Measurements from ENCODE around the gene ARHGAP24. TPM values are rescaled to one million over a fixed set of nuclear protein-coding genes. Genes with fewer than 3 reads are reported as not detected.

ARHGAP24 gene
- total RNA-seq, result not detected

DNA sequence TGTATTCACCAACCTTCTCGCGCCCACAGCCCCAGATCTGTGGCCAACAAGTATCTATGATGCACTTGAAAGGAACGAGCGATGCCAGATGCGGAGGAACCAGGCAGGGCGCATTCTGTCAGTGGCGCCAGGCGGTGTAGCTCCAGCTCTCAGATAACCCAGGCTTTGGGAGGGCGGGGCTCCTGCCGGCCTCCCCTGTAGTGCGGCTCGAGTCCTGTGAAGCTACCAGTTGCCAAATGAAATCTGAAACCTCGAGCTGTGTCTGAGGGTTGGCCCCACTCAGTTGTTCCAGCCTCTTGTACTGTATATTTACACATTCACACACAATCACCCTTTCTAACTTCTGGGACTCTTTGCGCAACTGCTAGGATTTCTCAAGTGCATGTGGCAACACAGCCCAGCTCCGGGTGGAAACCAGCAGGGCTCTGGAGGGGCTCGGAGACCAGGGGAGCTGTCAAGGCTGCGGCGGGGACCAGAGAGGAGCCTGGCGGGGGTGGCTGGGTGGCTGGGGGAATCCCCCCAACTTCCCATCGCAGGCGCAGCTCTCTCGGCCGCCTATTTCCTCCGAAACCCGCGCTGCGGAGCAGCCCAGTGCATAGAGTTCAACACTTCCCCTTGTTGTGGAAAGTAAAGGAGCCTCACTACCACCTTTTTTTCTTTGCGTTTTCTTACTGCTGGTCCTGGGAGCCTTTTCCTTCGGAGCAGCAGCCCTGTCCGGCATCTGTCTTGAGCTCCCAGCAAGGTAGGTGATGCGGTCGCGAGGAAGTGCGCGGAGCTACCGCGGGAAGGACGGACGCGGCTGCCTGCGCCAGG is at the start of gene ARHGAP24:
TSS of gene ARHGAP24 (plus strand) at position 333 of the 813 bp plus-strand sequence.
- intact Hi-C loops (cut with DNase I, micrococcal nuclease), result no loop called here
- Mint-ChIP-seq H3K27me3 (peaks cover 26% of the 10 kb centered on the region), H3K4me1 (peaks cover 3% of the 10 kb centered on the region), H3K36me3 (ENCODE audit: low read depth) (no peaks in the 10 kb centered on the region), H3K27ac (no peak within 1 kb of the TSS), H3K9me3 (ENCODE audit: low read depth) (no peaks in the 10 kb centered on the region), H3K4me3 (peak within 1 kb of the TSS; percentile 8)
- POLR2A ChIA-PET, result interaction anchor here (1.0 kb wide), 1 partner anchor 22 kb away, joined by 3 read pairs; no protein-coding TSS in a partner anchor
- ATAC-seq, result peak; percentile 81
- CTCF ChIA-PET, result interaction anchor here (0.8 kb wide), 1 partner anchor 321 kb away, joined by 3 read pairs; no protein-coding TSS in a partner anchor
- DNase-seq, result peak; percentile 55

DNA sequence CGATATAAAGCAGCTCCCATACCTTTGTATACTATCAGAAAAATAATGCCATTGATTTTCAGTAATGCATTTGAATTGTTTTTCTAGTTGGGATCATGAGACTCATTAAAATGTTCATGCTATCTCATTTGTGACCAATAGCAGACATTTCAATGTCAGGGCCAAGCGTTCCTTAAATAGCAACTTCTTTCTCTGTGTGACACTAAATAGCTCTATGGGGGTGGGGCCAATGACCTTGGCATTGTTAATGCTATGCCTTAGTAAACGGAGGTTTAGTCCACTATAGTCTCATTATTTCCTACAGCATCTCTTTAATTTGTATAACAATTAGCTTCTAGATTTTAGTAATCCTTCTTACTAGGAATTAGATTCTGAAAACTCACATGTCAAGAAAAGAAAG is 48.6 kb upstream of the ARHGAP24 start:
- intact Hi-C loops (cut with DNase I, micrococcal nuclease), result no loop called here
- CTCF ChIA-PET, result no interaction called here
- Mint-ChIP-seq H3K27ac (no peak overlapping the region), H3K9me3 (ENCODE audit: low read depth) (no peaks in the 10 kb centered on the region), H3K4me3 (no peak overlapping the region), H3K36me3 (ENCODE audit: low read depth) (no peaks in the 10 kb centered on the region), H3K27me3 (peaks cover 3% of the 10 kb centered on the region), H3K4me1 (no peaks in the 10 kb centered on the region)
- DNase-seq, result no peak
- ATAC-seq, result no peak
- POLR2A ChIA-PET, result no interaction called here

GRCh38 chr4:85427123-85427522 is 47.8 kb upstream of the ARHGAP24 start:
- no peak overlapping the region for H3K27ac Mint-ChIP-seq
- CTCF ChIA-PET, result no interaction called here

DNA sequence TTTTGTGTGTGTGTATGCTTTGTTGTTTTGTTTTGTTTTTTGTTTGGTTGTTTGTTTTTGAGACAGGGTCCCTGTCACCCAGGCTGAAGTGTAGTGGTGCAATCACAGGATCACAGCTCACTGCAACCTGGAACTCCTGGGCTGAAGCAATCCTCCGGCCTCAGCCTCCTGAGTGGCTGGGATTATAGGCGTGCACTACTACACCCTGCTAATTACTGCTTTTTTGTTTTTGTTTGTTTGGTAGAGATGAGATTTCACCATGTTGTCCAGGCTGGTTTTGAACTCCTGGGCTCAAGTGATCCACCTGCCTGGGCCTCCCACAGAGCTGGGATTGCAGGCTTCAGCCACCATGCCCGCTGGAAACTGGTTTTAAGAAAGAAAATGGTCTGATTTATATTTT is 44.7 kb upstream of the ARHGAP24 start:
- POLR2A ChIA-PET, result no interaction called here
- Mint-ChIP-seq H3K9me3 (ENCODE audit: low read depth) (no peaks in the 10 kb centered on the region), H3K36me3 (ENCODE audit: low read depth) (no peaks in the 10 kb centered on the region), H3K4me1 (no peaks in the 10 kb centered on the region), H3K27me3 (peaks cover 6% of the 10 kb centered on the region), H3K27ac (no peak overlapping the region), H3K4me3 (no peak overlapping the region)
- intact Hi-C loops (cut with DNase I, micrococcal nuclease), result no loop called here
- no peak for ATAC-seq
- DNase-seq, result no peak
- CTCF ChIA-PET, result no interaction called here

More at GRCh38 chr4:85427123-85427522, 47.8 kb upstream of the ARHGAP24 start:
- ATAC-seq (no peak), DNase-seq (no peak)
- POLR2A ChIA-PET, result no interaction called here
- no peaks in the 10 kb centered on the region for H3K4me1 Mint-ChIP-seq
- intact Hi-C loops (cut with DNase I, micrococcal nuclease), result no loop called here
- no peaks in the 10 kb centered on the region for H3K36me3 Mint-ChIP-seq (ENCODE audit: low read depth)
- H3K27me3 Mint-ChIP-seq, result peaks cover 5% of the 10 kb centered on the region
- no peak overlapping the region for H3K4me3 Mint-ChIP-seq
- H3K9me3 Mint-ChIP-seq (ENCODE audit: low read depth), result no peaks in the 10 kb centered on the region

DNA sequence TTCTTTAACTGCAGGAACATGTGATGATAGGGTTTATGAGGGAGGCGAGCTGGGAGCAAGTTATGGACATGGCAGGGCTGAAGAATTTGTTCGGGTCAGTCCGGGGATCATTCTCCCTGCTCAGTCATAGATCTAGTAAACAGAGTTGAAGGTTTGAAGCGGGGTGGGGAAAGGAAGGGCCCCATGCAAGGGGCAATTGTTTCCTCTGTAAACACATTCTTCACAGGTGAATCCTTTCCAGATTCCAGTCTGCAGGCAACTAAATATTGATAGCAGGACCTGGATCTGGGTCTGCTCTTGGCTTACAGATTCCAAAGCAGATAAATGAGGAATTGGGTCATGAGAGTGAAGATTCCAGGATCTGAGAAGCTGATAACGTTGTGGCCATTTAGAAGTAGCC is 44.3 kb upstream of the ARHGAP24 start:
- Mint-ChIP-seq H3K36me3 (ENCODE audit: low read depth) (no peaks in the 10 kb centered on the region), H3K9me3 (ENCODE audit: low read depth) (no peaks in the 10 kb centered on the region), H3K4me1 (no peaks in the 10 kb centered on the region), H3K27ac (no peak overlapping the region), H3K27me3 (peaks cover 6% of the 10 kb centered on the region), H3K4me3 (no peak overlapping the region)
- intact Hi-C loops (cut with DNase I, micrococcal nuclease), result no loop called here
- DNase-seq, result no peak
- no peak for ATAC-seq
- CTCF ChIA-PET, result no interaction called here
- POLR2A ChIA-PET, result no interaction called here

DNA sequence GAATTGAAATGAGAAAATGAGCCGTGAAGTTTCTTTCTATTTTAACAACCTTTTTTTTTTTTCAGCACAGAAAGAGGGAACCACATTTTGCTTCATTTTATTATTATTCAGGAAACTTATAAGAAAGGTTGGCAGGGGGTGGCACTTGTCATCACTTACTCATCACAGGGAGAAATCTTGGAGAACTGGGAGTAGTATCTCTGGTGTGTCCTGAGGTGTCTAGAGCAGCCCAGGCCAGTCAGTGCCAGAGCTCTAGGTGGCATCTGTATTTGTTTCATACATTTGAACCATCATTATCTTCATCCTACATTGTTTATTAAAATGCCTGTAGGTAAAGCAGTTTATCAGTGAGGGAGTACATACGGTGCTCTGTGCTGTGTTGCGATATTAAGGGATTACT is 43.8 kb upstream of the ARHGAP24 start:
- no peak for ATAC-seq
- no peak for DNase-seq
- intact Hi-C loops (cut with DNase I, micrococcal nuclease), result no loop called here
- no peak overlapping the region for H3K27ac Mint-ChIP-seq
- CTCF ChIA-PET, result no interaction called here
- H3K36me3 Mint-ChIP-seq (ENCODE audit: low read depth), result no peaks in the 10 kb centered on the region
- POLR2A ChIA-PET, result no interaction called here
- no peaks in the 10 kb centered on the region for H3K9me3 Mint-ChIP-seq (ENCODE audit: low read depth)
- peaks cover 6% of the 10 kb centered on the region for H3K27me3 Mint-ChIP-seq
- no peak overlapping the region for H3K4me3 Mint-ChIP-seq
- H3K4me1 Mint-ChIP-seq, result no peaks in the 10 kb centered on the region

- intact Hi-C loops (cut with DNase I, micrococcal nuclease), result no loop called here
- no peak for ATAC-seq
- Mint-ChIP-seq H3K4me1 (no peaks in the 10 kb centered on the region), H3K36me3 (ENCODE audit: low read depth) (no peaks in the 10 kb centered on the region), H3K4me3 (no peak overlapping the region), H3K27ac (no peak overlapping the region), H3K27me3 (peaks cover 7% of the 10 kb centered on the region), H3K9me3 (ENCODE audit: low read depth) (no peaks in the 10 kb centered on the region)
- ChIA-PET POLR2A (no interaction called here), CTCF (no interaction called here)
- DNase-seq, result no peak
Observed at GRCh38 chr4:85431881-85432485, 43.0 kb upstream of the ARHGAP24 start.

DNA sequence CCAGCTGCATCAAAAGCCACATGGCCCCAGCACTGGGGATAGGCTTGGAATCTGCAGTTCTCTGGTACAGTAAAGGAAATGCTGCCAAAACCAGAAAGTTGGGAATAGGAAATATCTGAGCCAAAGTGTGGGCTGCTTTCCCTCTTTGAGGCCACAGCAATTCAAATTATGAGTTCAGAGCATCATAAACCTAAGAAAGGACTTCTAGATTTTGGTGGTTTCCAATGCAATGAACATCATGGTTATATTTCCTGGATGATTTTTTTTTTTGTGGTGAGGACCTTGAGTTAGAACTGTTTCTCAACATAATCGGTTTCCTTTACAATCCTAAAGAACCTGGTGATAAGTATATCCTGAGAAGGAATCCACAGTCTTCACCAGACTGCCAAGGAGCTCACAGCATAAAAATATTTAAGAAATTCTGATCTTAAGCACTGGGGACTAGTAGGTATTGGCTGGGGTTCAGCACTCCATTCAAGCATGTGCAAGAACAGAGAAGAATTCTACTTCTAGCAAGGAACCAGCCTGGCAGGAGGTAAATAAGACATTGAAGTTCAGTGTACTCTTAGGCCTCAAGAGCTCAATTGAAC is 29.8 kb upstream of the ARHGAP24 start:
- no peaks in the 10 kb centered on the region for H3K36me3 Mint-ChIP-seq (ENCODE audit: low read depth)
- H3K9me3 Mint-ChIP-seq (ENCODE audit: low read depth), result peaks cover 2% of the 10 kb centered on the region
- H3K4me1 Mint-ChIP-seq, result no peaks in the 10 kb centered on the region
- no peak overlapping the region for H3K4me3 Mint-ChIP-seq
- H3K27me3 Mint-ChIP-seq, result no peaks in the 10 kb centered on the region
- CTCF ChIA-PET, result no interaction called here
- ATAC-seq (no peak), DNase-seq (no peak)
- intact Hi-C loops (cut with DNase I, micrococcal nuclease), result no loop called here
- POLR2A ChIA-PET, result no interaction called here
- no peak overlapping the region for H3K27ac Mint-ChIP-seq

DNA sequence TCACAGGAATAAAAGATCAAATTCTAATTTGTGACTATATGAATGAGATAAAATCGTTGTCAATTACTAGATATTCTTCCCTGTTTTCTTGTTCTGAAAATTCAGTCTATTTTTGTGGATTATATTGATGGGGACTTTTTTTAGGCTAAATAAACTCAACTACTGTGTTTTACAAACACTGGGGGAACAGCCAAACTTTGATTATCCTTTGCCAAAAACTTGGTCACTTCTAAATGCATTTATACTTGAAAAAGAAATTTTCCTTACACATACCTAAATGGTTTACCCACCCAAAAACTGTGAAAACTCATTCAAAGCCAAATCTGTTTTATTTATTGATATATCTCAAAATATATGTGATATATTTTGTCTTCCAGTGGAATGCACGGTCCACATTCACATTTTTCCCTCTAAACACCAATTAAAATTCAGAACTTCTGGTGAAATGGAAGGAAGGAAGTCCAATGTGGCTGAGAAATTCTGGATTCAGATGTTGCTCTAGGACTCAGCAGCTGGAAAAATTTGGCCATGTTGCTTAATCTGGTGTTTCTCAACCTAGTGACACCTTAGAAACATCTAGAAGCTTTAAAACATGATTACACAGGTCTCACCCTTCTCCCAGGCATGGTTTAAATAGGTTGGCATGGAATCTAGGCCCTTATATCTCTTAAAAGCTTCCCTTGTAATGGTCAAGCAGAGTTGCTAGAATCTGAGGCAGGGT is 28.6 kb upstream of the ARHGAP24 start:
- Mint-ChIP-seq H3K36me3 (ENCODE audit: low read depth) (no peaks in the 10 kb centered on the region), H3K27me3 (no peaks in the 10 kb centered on the region), H3K27ac (no peak overlapping the region), H3K4me1 (no peaks in the 10 kb centered on the region), H3K9me3 (ENCODE audit: low read depth) (no peaks in the 10 kb centered on the region), H3K4me3 (no peak overlapping the region)
- ATAC-seq (no peak), DNase-seq (no peak)
- intact Hi-C loops (cut with DNase I, micrococcal nuclease), result no loop called here
- CTCF ChIA-PET, result interaction anchor here (0.7 kb wide), 1 partner anchor 61 kb away, joined by 3 read pairs; no protein-coding TSS in a partner anchor
- POLR2A ChIA-PET, result no interaction called here

- ChIA-PET POLR2A (no interaction called here), CTCF (no interaction called here)
- no peak for ATAC-seq
- intact Hi-C loops (cut with DNase I, micrococcal nuclease), result no loop called here
- H3K36me3 Mint-ChIP-seq (ENCODE audit: low read depth), result no peaks in the 10 kb centered on the region
- H3K4me1 Mint-ChIP-seq, result no peaks in the 10 kb centered on the region
- no peaks in the 10 kb centered on the region for H3K27me3 Mint-ChIP-seq
- H3K4me3 Mint-ChIP-seq, result no peak overlapping the region
- no peaks in the 10 kb centered on the region for H3K9me3 Mint-ChIP-seq (ENCODE audit: low read depth)
- no peak overlapping the region for H3K27ac Mint-ChIP-seq
- no peak for DNase-seq
Observed at GRCh38 chr4:85448906-85449890, 25.8 kb upstream of the ARHGAP24 start.

Measured in activated CD4-positive, alpha-beta T cell treated with anti-CD3 and anti-CD28 coated beads for 36 hours (primary cell).